GM21423 (cell line): ENCODE data around the gene NR1I3.

Experiments
- ATAC-seq: cut with Tn5 transposase; IDR thresholded peaks from one replicate; pipeline ENCODE4 v1.9.1; 2021; ENCODE audit warnings: mild to moderate bottlenecking, moderate library complexity; ENCODE audit not compliant: unreplicated experiment

The NR1I3 gene

DNA sequence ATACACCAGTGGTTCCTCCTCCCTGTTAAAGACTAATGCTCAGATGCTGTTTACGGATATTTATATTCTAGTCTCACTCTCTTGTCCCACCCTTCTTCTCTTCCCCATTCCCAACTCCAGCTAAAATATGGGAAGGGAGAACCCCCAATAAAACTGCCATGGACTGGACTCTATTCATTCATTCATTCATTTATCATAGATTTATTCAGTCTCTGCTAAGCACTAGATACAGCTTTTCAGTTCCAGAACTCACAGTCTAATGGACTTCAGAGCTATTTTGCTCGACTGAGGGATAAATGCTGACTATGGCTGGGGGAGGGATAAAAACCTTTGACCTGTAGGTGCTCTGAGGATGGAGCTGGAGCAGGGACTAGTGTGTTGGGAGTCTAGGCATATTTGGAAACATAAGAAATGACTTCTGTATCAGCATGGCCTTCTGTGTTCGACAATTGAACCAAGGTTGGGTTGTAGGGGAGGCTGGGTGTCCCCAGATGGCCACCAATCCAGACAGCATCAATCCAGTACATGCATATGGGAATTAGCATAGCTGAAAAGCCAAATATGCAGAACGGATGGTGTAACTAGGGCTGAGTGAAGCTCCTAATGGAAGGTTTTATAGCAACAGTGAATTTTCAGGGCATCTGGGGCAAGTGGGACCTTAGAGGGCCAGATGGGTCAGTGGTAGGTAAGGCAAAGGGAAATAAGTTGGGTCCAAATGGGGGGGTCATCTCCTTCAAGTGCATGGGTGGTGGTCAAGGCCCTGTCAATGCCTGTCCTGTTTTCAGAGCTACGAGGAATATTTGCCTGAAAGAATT lies 18.7 kb downstream of the NR1I3 start:
- no peak for ATAC-seq

DNA sequence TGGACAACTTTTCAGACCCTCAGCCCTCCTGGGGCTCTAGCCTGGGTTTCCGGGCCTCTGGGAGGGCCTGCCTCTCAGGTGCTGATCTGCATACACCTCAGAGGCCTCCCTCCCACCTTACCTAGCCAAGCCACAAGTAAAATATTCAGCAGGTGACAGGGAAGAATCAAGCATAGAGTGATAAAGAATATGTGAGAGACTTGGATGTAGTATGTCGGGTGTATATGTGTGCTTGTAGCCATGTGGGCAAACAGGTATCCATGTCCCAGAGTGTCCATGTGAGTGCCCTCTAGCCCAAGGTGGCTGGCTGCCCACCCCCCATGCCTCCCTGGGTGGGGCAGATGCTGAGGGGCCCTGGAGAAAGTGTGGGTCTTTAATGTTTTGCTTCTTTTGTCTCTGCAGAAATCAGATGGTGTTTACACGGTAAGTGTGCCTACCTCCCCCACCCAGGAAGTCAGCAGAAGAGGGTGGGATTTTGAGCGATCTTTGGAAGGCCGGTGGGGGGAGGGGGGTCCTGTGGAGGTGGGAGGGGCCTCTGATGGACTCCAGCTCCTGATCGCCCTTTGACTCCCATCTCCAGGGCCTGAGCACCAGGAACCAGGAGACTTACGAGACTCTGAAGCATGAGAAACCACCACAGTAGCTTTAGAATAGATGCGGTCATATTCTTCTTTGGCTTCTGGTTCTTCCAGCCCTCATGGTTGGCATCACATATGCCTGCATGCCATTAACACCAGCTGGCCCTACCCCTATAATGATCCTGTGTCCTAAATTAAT lies 19.5 kb downstream of the NR1I3 start:
- no peak for ATAC-seq

DNA sequence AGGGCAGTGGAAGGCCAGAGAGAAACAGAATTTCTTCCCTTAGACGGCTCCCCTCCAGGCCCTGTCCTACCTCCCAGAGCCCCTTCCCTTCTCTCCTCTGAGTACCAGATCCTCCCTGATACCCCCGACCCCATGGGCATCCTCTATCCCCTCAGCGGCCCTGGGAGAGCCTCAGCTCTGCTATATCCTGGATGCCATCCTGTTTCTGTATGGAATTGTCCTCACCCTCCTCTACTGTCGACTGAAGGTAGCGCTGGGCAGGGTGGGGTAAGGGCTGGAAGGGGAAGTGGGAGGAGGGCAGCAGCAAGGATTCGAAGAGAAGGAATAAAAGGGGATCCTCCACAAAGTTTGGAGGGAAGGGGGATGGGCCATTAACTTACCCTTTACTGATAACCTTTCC lies 20.2 kb downstream of the NR1I3 start:
- peak; percentile 3 for ATAC-seq

DNA sequence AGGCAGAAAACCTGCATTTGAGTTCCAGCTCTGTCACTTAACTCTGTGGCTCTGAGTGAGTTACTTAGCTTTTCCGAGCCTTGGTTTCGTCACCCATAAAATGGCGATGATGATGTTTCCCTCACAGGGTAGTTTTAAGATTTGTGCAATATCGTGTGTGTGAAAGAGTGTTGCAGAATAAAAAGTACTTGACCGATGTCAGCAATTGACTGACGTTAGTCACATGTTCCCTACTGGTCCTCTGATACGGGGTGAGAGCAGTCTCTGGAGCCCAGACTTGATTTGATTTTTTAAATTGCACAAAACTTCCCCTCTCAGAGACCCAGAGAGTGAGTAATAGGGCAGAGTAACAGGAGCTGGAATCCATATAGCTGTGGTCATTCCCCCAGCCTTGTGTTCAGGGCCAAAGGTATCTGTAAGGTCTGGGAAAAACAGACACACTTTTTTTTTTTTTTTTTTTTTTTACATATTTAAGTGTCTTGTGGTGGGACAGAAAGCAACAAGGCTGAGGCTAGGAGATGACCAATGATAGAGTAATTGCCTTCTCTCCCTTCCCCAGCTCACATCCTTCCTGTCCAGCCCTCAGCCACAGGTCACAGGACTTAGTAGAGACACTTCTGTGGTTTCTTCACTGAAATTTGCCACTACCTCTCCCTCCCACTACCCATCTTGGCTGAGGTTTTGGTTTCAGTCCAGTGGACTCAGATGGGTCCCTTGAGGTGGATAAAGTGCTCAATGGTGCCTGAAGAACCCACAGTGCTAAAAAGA lies 20.9 kb downstream of the NR1I3 start:
- peak; percentile 88 for ATAC-seq

DNA sequence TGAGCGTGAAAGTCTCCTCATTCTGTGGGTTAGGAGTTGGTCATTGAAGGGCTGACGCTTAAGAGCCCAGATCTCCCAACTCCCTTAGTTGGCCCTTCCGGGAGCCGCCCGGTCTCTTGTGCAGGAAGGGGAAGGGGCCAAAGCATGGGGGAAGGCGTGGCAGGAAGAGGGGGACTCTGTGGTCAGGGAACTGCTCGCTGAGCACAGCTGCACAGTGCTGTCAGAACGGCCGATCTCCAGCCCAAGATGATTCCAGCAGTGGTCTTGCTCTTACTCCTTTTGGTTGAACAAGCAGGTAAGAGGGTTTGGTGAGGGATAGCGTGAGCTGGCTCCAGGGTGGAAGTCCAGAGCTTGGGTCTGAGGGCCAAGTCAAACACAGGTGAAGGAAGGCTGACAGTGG lies 22.9 kb downstream of the NR1I3 start, which contains the start of gene FCER1G:
Gene FCER1G (plus strand): TSS at position 220 of the 400 bp plus-strand sequence. CDS start 27 bp downstream, at position 247.
- ATAC-seq, result no peak

DNA sequence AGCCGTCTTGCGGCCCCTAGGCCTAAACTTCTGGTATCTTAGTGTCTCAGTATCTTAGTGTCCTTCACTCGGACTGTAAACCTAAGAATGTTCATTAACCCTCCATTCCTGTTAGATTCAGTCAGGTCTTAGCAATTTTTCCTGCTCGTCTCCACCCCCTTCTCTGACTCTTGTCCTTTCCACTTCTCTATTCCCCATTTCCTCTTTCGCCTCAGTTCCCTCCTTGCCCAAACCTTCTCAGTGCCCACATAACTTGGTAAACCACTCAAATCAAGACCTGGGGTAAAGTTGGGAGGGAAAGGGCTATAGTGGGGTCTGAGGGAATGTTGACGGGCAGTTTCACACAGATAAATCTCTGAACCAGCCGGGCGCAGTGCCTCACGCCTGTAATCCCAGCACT lies 23.6 kb downstream of the NR1I3 start:
- ATAC-seq, result no peak

DNA sequence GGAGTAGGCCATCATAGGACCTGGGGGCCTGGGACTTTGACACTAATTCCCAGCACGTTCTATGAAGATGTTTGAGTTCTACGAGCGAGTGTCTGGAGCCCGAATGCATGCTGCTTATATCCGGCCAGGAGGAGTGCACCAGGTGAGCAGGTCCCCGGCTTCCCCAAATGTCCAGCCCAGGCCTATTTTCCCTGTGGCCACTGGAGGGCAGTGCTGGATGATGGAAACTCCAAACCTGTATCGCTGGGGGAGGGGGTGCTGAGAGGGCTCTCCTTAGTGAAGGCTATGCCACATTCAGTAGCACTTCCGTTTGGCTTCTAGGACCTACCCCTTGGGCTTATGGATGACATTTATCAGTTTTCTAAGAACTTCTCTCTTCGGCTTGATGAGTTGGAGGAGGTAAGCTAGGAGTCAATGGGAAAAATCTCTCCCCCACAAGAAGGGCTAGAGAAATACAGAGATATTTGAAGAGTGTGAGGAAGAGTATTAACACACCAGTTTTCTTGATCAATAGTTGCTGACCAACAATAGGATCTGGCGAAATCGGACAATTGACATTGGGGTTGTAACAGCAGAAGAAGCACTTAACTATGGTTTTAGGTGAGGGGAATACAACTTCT lies 28.1 kb downstream of the NR1I3 start:
- peak; percentile 55 for ATAC-seq

DNA sequence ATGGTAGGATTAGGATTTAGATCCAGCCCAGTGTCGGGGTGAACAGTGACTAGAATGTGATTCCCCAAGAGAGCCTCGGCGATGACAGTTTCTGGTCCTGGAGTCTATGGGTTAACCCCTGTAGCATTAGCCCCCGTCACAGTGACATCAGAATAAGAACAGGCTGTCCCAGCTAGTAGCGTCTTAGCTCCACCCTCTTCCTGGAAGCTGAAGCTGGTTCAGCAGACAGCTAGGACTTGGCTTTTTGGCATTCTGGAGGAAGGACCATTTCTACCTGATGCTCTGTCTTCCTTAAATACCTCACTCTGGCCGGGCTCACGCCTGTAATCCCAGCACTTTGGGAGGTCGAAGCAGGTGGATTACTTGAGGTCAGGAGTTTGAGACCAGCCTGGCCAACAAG lies 30.8 kb downstream of the NR1I3 start:
- no peak for ATAC-seq

DNA sequence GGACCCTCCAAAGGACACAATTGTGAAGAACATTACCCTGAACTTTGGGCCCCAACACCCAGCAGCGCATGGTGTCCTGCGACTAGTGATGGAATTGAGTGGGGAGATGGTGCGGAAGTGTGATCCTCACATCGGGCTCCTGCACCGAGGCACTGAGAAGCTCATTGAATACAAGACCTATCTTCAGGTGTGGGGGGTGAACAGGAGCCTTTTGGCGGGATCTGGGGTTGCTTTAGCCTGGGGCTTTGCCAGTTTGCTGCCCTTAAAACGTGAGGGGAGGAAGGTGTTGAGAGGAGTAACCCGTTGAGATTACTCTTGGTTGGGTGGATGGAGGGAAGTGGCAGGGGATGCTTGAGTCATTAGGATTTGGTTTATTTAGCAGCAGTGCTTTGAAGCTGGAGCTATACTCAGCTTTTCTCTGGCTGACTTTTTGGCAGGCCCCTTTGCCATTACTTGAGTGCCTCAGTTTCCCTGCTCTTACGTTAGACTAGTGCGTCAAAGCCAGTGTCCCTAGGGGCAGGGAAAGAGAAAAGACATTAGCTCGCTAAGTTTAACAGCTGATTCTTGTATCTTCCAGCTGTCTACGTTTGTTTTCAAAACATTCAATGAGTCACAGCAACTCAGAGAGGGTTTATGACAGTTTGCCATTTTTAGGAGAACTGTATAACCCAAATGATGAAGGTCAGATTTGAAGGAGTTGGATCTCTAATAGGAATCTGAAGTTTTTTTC lies 31.4 kb downstream of the NR1I3 start:
- no peak for ATAC-seq

DNA sequence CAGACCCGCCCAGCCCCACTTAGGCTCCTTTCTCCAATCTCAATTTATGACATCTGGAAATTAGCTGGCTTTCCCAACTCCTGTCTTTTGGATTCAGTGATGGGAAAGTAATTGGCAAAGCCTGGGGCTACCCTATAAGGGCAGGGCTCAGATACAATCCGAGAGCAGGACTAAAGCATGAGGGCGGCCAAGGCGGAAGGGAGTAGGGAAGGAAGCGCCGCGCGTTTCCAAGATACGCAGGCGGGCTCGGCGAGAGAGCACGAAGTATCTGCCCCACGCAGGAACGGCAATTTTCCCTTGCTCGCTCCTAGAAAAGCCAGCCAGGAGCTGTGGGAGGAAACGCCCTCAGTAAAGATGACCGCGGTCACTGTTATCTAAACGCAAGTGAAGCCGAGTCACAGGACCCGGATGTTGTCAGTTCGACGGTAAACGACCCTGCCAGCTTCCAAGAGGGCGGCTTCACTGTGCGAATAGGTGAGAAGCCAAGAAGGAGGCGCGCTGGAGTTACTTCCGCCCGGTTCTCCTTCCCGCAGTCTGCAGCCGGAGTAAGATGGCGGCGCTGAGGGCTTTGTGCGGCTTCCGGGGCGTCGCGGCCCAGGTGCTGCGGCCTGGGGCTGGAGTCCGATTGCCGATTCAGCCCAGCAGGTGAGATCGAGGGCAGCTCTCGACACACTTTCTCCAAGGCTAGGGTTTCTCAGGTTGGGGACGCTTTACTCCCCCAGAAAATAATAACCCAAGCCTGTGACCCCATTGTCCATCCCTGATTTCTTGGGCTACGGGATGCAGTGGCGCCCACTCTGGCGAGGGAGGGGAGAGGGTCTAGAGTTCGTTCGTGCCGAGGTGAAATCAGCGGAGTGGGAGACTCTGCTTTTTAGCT lies 35.9 kb downstream of the NR1I3 start, which contains the start of gene NDUFS2:
Gene NDUFS2 (plus strand): TSS at position 532 of the 877 bp plus-strand sequence. CDS start 19 bp downstream, at position 551.
- peak; percentile 95 for ATAC-seq

DNA sequence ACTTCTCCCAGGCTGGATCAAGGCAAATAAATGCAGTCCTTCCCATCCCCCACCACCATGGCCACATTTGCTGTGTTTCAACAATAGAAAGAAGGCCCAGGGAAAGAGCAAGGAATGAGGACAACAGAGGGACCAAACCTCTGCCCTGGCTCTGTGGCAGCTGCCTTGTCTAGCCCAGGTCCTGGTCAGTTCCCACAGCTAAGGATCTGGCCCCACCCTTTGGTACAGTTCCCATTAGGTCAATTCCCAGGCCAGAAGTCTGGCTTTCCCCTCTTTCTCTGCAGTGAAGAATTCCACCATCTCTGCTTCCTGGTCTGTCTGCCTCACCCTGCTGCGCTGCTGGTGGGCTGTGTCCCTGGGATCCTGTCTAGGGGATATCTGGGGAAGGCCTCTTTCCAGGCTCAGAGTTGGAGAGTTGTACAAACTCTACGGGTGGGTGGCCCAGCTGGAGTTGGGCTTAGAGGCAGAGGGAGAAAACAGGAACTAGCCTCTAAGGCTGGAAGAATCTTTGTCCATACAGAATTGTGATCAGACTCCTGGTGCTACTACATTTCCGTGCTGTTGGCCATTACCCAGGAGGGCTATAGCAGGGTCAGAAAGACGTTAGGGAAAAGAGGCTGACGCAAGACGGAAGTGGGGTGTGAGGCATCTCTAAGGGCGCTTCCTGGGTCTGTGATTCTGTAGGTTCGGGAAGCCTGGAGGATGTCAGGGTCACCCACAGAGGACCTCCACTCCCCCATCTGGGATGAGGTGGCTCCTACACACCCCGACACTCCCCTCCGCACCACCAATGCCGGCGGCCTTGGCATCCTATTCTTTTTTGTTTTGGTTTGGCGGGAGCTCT lies 36.8 kb downstream of the NR1I3 start:
- no peak for ATAC-seq

DNA sequence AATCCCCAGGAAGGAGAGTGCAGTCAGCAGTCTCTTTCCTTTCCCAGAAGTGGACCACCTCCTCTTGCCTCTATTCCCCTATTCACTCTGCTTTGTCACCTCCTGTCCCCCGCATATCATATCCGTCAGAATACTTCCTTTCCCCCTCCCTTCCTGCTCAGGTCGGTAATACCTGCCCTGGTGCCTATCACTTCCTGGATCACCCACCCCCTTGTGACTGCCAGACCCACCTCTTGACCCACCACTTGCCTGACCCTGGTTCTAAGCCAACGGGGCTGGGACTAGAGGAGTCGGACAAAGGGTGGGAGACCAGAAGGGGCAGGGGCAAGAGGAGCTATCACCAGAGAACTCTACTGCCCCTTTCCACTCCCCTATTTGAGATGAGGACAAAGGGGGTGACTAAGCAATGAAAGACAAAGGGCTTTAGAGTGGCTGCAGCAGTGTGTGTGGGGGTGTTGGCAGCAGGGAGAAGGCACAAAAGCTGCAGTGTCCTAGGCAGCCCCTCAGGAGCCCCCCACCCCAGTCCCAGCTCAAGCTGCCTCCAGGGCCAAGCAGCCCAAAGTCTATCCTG lies 37.5 kb downstream of the NR1I3 start:
- no peak for ATAC-seq

DNA sequence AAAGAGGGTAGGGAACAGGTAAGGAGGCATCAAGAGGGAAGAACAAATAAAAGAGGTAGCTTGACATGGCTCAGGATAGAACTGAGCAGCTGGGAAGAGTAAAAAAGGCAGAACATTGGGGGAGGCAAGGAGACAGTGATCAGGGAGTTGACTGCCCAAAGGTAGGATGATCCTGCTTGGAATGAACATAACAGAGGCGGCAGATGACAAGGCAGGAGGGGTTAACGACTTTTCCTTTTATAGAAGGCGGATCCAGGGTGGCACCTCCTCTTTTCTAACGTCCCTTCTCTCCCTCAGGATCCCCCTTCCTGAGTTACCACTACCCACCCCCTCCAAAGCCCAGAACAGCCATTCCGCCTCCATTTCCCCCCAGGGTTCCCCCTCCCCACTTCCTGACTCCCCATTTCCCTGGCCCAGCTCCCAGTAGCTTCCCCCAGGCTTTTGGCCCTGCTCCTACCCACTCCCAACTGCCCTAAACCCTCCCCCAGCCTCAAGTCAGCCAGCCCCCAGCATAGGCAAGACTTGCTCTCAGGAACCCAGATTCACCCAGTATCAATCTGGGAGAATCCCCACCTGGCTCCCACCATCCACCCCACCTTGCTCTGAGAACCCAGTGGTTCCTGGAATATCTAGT lies 38.4 kb downstream of the NR1I3 start:
- no peak for ATAC-seq

DNA sequence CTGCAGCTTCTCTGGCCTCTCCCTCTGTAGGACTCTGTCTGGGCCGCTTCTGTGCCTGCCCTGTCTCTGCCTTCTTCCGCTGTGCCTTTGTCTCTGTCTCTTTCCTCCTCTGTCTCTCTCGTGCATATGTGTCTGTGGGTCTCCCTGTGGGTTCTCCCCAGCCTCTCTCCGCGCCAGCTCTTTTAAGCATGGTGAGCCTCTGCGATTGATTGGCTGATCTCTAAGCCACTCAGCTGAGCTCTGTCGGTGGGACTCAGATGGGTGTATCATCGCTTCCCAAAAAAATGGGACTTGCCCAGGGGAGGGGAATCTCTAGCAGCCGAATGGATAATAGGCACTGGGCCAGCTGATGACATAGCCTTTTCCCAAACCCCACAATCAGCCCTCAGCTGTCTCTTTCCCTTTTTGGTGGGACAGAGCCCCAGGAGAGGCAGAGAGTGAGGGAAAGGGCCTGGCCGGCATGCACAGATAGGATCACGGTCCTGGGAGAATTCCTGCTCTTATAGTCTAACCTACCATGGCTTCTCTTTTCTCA lies 39.0 kb downstream of the NR1I3 start, which contains the start of gene ADAMTS4:
Gene ADAMTS4 (minus strand): TSS at position 158 of the 535 bp plus-strand sequence. CDS start 427 bp downstream, outside the sequence.
- no peak for ATAC-seq

DNA sequence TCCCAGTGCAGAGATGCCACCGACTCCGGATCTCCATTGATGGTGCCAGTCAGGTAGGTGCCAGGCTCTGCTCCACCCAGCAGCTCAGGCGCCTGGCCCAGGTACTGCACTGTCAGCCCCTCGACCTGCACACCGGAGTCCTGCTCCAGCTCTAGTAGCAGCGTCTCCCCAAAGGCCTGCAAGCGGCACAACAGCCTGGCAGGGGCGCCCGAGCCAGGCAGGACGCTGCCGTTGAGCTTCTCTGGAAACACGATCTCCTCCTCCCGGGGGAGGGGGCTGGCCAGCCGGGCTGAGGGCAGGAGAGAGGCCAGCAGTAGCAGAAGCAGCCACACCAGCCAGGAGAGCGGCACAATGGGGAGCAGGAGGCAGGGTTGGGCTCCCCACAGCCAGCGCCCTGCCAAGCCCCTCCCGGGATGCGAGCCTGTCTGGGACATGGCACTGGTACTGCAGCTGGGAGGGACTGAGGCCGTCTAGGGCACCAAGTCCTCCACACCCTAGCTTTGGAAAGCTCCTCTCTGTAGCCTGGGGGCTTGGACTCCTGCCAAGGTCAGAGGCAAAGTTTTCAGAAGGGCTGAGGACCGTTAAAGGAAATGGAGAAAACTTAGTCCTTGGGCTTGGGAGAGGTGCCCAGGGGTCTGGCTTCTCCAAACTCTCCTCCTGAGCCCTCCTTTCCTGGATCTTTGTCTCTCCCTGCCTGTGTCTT lies 39.7 kb downstream of the NR1I3 start:
- ATAC-seq, result no peak

DNA sequence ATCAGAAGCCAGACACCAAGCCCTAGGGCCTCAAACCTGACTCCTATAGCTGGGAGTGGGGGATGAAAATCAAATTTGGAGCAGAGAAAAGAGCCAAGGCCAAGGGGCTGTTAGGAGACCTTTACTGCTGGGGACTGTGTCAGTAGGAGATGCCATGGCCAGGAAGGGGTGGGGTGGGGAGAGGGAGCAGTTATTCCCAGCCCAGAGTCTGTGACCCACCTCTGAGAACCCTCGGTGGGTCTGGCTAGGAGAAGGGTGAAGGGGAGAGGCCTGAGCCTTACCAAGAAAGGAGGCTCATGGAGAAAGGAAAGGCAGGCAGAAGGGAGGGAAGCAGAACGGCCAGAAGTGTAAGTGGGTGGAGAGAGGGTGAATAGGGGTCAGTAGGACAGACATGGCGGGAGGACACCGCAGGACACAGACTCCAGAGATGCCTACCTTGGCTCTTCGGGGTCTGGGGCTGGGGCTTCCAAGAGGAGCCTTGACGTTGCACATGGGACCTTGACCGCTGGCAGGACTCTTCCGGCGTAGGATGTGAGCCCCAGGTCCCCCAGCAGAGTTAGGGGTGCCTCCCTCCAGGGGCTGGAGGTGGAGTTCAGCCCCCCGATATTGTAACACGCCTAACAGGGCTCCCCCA lies 40.3 kb downstream of the NR1I3 start:
- no peak for ATAC-seq
